Activated CD8-positive, alpha-beta T cell treated with anti-CD3 and anti-CD28 coated beads for 36 hours (primary cell): ENCODE data around the gene LY6G5C. TPM values are rescaled to one million over a fixed set of nuclear protein-coding genes. Genes with fewer than 3 reads are reported as not detected.

Experiments used
- ATAC-seq: fragments of 200-7000 bp; cut with Tn5 transposase; one replicate; pipeline ENCODE4 v1.10.0; 2021; ENCODE audit warnings: mild to moderate bottlenecking, moderate library complexity
- CTCF ChIA-PET: fragments of 350-600 bp; sonication (Branson Sonifier 250); formaldehyde crosslinking; loops from one replicate; lab custom pipeline; 2021; ENCODE audit warnings: antibody characterized with exemption; lab: Charles Lee
- POLR2A ChIA-PET: fragments of 350-600 bp; sonication (Branson Sonifier 250); formaldehyde crosslinking; loops from one replicate; lab custom pipeline; 2021; ENCODE audit warnings: antibody characterized with exemption; lab: Charles Lee
- DNase-seq: peaks from one replicate; pipeline ENCODE4 v3.0.0-alpha.2; 2020
- H3K27ac Mint-ChIP-seq: one replicate; pipeline ENCODE4 v1.8.0; 2021; ENCODE audit warnings: mild to moderate bottlenecking, mixed read lengths
- H3K27me3 Mint-ChIP-seq: one replicate; pipeline ENCODE4 v1.8.0; 2021; ENCODE audit warnings: mixed read lengths
- H3K36me3 Mint-ChIP-seq: one replicate; pipeline ENCODE4 v1.8.0; 2021; ENCODE audit warnings: low read depth, mixed read lengths
- H3K4me1 Mint-ChIP-seq: one replicate; pipeline ENCODE4 v1.8.0; 2021; ENCODE audit warnings: low read depth, mixed read lengths
- H3K4me3 Mint-ChIP-seq: one replicate; pipeline ENCODE4 v1.8.0; 2021; ENCODE audit warnings: mild to moderate bottlenecking, moderate library complexity, mixed read lengths
- H3K9me3 Mint-ChIP-seq: one replicate; pipeline ENCODE4 v1.8.0; 2021; ENCODE audit warnings: mixed read lengths
- intact Hi-C: fragments of 100-400 bp; cut with micrococcal nuclease; formaldehyde crosslinking; loops from one replicate; pipeline ENCODE4 v1.10.0; 2022
- total RNA-seq, 2 experiments: library from RNA; stranded (reverse); gene quantifications; one replicate each; pipeline ENCODE4 v1.2.3, GENCODE V29; 2021
- TF ChIP-seq, protein P1 (sequence below): fragments of 200-600 bp; IDR thresholded peaks from one replicate; pipeline ENCODE4 v1.8.0; 2022; ENCODE audit warnings: antibody characterized with exemption, mild to moderate bottlenecking

LY6G5C gene
- total RNA-seq, 2 experiments from 2014 or later: 1.6 to 2.3 TPM

DNA sequence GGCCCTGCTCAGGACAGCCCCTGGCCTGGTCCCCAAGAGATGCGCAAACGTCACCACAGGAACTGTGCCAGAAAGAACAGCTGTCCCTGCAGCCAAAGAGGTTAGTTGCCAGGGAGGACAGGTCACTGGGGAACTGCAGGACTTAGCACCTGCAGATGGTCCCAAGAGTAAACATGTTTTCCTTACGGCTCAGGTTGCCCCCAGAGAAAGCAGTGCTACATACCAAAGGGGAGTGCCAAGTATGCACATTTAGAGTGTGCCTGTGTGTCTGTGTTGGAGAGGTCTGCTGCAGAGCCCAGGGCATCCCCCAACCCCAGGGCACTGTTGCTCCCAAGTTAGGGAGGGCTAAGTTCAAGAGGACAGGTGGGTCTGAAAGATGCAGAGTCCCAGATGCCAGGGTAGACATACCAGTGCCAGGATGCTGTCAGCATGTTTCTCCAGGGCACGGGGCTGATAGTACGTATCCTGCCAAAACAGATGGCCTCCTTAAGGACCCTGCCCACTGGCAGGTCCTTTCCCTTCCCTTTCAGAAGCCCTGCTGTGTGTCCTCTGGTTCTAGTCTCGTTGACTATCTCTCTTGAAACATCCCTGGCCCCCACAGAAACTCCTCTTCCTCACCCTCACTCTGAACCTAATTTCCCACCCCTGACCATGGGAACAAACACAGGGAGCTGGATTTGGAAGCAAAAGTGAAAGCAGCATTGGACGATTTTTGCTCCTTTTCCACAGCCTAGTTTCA lies 21.0 kb upstream of the LY6G5C start:
- CTCF ChIA-PET: interaction anchor here (1.2 to 2.8 kb wide), 2 partner anchors 11 to 103 kb away, joined by 3 to 9 read pairs; no protein-coding TSS in a partner anchor
- no peaks in the 10 kb centered on the region for H3K9me3 Mint-ChIP-seq
- H3K27ac Mint-ChIP-seq: peak overlapping the region; percentile 94
- peaks cover 12% of the 10 kb centered on the region for H3K36me3 Mint-ChIP-seq
- ATAC-seq: no peak
- H3K27me3 Mint-ChIP-seq: no peaks in the 10 kb centered on the region
- POLR2A ChIA-PET: interaction anchor here (0.8 to 3.4 kb wide), 9 partner anchors 10 to 134 kb away, joined by 3 to 13 read pairs (median 5); partner anchors contain the start of genes CSNK2B, GPANK1 and LY6G5C
- DNase-seq: no peak
- peaks cover 29% of the 10 kb centered on the region for H3K4me1 Mint-ChIP-seq
- peak overlapping the region; percentile 95 for H3K4me3 Mint-ChIP-seq
- TF ChIP-seq, protein P1, sequence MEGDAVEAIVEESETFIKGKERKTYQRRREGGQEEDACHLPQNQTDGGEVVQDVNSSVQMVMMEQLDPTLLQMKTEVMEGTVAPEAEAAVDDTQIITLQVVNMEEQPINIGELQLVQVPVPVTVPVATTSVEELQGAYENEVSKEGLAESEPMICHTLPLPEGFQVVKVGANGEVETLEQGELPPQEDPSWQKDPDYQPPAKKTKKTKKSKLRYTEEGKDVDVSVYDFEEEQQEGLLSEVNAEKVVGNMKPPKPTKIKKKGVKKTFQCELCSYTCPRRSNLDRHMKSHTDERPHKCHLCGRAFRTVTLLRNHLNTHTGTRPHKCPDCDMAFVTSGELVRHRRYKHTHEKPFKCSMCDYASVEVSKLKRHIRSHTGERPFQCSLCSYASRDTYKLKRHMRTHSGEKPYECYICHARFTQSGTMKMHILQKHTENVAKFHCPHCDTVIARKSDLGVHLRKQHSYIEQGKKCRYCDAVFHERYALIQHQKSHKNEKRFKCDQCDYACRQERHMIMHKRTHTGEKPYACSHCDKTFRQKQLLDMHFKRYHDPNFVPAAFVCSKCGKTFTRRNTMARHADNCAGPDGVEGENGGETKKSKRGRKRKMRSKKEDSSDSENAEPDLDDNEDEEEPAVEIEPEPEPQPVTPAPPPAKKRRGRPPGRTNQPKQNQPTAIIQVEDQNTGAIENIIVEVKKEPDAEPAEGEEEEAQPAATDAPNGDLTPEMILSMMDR: no peak
- intact Hi-C loops: no loop called here

DNA sequence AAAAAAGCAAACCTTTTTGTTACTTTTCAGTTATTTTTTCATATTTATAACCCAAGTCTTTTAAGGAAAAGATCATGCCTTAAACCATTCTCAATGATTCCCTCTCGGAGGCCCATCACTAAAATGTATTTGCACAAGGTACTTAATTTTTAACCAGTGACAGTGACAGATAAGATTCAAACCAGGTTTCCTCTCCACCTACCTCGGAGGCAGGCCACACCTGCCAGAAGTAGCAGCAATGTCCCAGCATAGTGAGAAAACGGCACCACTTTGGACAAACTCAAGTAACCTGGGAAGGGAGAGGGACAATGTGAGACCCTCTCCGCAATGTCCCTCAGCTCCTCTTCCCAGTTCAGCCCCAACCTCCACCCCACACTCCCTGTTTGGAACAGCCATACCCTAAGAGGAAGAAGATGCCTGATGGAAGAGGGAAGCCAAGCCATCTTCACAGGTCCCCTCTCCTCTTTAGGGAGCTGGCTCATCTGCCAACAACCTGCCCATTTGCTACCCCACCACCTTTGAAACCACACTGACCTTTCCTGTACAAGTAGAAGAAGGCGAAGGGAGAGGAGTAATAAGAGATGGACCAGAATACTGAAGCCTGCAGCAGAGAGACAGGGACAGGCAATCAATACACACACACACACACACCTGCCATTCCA lies 20.0 kb upstream of the LY6G5C start:
- H3K36me3 Mint-ChIP-seq: peaks cover 15% of the 10 kb centered on the region
- H3K27ac Mint-ChIP-seq: no peak overlapping the region
- peak overlapping the region; percentile 95 for H3K4me3 Mint-ChIP-seq
- H3K9me3 Mint-ChIP-seq: no peaks in the 10 kb centered on the region
- TF ChIP-seq, protein P1: no peak
- intact Hi-C loops: no loop called here
- ATAC-seq (no peak), DNase-seq (no peak)
- POLR2A ChIA-PET: interaction anchor here (1.5 to 3.4 kb wide), 2 partner anchors 35 to 105 kb away, joined by 3 to 13 read pairs; partner anchors contain the start of genes CSNK2B and GPANK1
- no peaks in the 10 kb centered on the region for H3K27me3 Mint-ChIP-seq
- CTCF ChIA-PET: interaction anchor here (1.1 to 2.8 kb wide), 2 partner anchors 10 to 185 kb away, joined by 3 to 9 read pairs; no protein-coding TSS in a partner anchor
- peaks cover 29% of the 10 kb centered on the region for H3K4me1 Mint-ChIP-seq

DNA sequence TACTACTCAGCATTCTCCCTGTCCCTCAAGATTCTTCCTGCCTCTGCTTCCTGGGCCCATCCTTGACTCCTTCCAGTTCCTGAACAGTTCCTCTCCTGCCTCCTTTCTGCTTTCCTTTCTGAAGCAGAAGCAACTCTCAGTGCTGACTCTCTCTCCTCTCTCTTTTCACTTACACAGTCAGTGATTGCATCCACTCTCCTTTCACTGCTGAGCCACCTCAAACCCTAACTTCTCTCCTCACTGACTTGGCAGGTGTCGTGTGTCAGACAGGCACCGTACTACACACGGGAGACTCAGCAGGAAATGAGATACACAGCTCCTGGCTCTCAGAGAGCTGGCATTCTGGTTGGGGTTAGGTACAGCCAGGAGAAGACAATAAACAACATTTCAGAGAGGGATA lies 16.7 kb upstream of the LY6G5C start:
- TF ChIP-seq, protein P1: no peak
- Mint-ChIP-seq H3K4me1 (peaks cover 25% of the 10 kb centered on the region), H3K27ac (peak overlapping the region; percentile 53), H3K36me3 (peaks cover 23% of the 10 kb centered on the region), H3K9me3 (no peaks in the 10 kb centered on the region), H3K4me3 (no peak overlapping the region), H3K27me3 (no peaks in the 10 kb centered on the region)
- ChIA-PET POLR2A (interaction anchor here (0.7 to 1.4 kb wide), 2 partner anchors 9 to 20 kb away, joined by 3 read pairs; no protein-coding TSS in a partner anchor), CTCF (no interaction called here)
- ATAC-seq (peak; percentile 32), DNase-seq (peak; percentile 11)
- intact Hi-C loops: no loop called here

DNA sequence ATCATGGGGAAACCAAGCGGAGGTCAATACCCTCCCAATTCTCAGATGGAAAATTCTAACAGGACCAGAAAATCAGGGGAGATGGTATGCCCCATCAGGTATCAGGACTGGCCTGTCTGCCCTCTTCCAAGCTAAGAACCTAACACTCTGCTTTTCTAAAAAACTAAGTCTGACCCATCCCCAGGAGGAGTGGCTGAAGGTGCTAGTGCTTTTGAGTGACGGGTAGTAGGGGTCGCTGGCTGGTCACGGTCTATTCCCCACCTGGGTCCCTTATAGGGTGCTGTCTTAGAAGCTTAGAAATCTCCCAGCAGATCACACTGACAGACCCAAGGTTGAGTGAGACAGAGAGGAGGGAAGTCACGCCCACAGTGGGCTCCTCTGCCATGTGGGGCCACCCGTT lies 12.7 kb upstream of the LY6G5C start:
- ATAC-seq (no peak), DNase-seq (no peak)
- ChIA-PET POLR2A (interaction anchor here (0.7 to 2.4 kb wide), 4 partner anchors 29 to 227 kb away, joined by 3 to 6 read pairs (median 4); partner anchors contain the start of genes GPANK1 and MSH5), CTCF (interaction anchor here (1.7 to 2.0 kb wide), 2 partner anchors 12 to 23 kb away, joined by 4 to 5 read pairs; partner anchors contain the start of genes LY6G5B and LY6G5C)
- no peaks in the 10 kb centered on the region for H3K27me3 Mint-ChIP-seq
- no peak overlapping the region for H3K27ac Mint-ChIP-seq
- H3K9me3 Mint-ChIP-seq: no peaks in the 10 kb centered on the region
- intact Hi-C loops: no loop called here
- peaks cover 22% of the 10 kb centered on the region for H3K36me3 Mint-ChIP-seq
- no peak overlapping the region for H3K4me3 Mint-ChIP-seq
- TF ChIP-seq, protein P1: no peak
- H3K4me1 Mint-ChIP-seq: peaks cover 15% of the 10 kb centered on the region
